ENCODE measurements around the gene CDC42EP4.

The CDC42EP4 gene

GRCh38 chr17:73317513-73318426, 6.0 kb upstream of the CDC42EP4 start:
- no peak for TF ChIP-seq ZFX (IDR thresholded peaks at IDR 0.05)
- no peak overlapping the region for H3K27ac ChIP-seq

DNA sequence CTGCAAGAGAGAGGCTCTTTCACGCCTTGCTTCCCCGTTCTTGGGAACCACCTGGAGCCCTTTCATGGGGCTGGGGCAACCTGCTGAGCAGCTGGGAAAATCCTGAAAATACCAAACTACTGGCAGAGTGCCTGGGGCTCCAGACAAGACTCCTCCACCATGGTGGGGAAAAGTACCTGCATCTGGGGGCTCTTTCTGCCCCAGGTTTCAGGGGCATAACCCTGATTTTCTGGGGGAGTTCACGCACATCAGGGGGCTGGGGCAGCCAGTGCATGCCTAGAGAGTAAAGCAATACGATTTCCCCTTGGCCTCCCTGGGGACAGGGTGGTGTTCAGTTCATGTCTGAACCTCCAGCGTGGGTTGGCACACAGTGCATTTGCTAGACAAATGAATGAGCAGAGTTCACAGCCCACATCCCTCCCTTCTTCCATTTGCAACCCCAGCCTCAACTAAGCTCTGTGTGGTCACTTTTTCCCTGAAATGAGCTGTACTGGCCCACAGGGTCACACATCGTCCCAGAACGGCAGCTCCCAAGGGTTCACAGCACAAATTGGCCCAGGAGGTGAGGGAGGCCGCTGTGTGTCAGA, 5.2 kb upstream of the CDC42EP4 start:
- H3K27ac ChIP-seq = no peak overlapping the region
- TF ChIP-seq ZFX (IDR thresholded peaks at IDR 0.05) = no peak
- TF ChIP-seq, protein P1, sequence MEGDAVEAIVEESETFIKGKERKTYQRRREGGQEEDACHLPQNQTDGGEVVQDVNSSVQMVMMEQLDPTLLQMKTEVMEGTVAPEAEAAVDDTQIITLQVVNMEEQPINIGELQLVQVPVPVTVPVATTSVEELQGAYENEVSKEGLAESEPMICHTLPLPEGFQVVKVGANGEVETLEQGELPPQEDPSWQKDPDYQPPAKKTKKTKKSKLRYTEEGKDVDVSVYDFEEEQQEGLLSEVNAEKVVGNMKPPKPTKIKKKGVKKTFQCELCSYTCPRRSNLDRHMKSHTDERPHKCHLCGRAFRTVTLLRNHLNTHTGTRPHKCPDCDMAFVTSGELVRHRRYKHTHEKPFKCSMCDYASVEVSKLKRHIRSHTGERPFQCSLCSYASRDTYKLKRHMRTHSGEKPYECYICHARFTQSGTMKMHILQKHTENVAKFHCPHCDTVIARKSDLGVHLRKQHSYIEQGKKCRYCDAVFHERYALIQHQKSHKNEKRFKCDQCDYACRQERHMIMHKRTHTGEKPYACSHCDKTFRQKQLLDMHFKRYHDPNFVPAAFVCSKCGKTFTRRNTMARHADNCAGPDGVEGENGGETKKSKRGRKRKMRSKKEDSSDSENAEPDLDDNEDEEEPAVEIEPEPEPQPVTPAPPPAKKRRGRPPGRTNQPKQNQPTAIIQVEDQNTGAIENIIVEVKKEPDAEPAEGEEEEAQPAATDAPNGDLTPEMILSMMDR (conservative IDR thresholded peaks at IDR 0.05) = no peak

DNA sequence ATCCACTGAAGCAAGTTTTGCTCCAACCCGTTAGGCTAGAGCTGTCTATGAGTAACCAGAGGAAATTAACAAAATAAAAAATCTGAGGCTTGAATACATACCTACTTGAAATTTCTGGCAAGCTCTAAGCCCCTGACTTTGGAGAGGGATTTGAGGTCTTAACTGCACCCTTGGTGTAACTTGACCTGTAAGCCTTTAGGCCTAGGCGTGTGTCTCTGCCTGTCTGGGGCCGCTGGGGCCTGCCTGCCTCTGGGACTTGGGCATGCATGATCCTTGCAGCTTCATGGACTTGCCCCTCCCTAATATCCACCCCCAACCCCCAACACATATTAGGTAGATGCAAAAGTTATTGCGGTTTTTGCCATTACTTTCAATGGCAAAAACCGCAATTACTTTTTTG, 3.7 kb upstream of the CDC42EP4 start:
- TF ChIP-seq ZFX (IDR thresholded peaks at IDR 0.05) = no peak
- TF ChIP-seq, protein P1 (conservative IDR thresholded peaks at IDR 0.05) = no peak

GRCh38 chr17:73313526-73314127, 1.8 kb upstream of the CDC42EP4 start:
- TF ChIP-seq ZFX (IDR thresholded peaks at IDR 0.05) = no peak
- TF ChIP-seq, protein P1 (conservative IDR thresholded peaks at IDR 0.05) = no peak
- no peak overlapping the region for H3K27ac ChIP-seq

More for the DNA sequence above, 3.7 kb upstream of the CDC42EP4 start:
- no peak overlapping the region for H3K27ac ChIP-seq

DNA sequence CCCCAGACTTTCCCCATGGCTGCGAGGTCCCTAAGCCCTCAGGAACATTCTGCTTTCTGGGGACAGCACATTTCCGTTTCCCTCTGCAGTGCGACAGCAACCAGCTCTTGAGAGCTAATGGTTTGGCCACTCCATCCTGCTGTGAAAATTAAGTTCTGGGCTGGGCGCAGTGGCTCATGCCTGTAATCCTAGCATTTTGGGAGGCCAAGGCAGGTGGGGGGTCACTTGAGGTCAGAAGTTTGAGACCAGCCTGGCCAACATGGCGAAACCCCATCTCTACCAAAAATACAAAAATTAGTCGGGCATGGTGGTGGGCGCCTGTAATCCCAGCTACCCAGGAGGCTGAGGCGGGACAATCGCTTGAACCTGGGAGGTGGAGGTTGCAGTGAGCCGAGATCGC, 1.1 kb upstream of the CDC42EP4 start:
- H3K27ac ChIP-seq = peak overlapping the region; percentile 99

DNA sequence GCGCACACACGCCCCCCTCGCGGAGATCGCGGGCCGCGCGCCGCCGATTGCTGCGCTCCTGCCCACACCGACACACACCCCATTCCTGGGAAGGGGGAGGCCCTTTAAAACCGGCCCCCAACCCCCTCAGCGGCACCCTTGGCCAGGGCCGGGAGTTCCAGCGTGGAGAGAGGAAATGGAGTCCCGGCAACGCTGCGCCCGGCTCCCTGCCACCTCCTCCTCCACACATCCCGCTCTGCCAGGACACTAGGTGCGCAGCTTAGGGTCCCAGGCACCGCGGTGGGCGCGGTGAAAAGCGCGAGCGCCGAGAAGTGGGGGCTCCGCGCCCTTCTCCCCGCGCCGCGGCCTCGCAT, 397 bp downstream of the CDC42EP4 start:
- H3K27ac ChIP-seq = peak overlapping the region; percentile 99
- TF ChIP-seq, protein P1 (conservative IDR thresholded peaks at IDR 0.05) = no peak
- TF ChIP-seq ZFX (IDR thresholded peaks at IDR 0.05) = no peak

DNA sequence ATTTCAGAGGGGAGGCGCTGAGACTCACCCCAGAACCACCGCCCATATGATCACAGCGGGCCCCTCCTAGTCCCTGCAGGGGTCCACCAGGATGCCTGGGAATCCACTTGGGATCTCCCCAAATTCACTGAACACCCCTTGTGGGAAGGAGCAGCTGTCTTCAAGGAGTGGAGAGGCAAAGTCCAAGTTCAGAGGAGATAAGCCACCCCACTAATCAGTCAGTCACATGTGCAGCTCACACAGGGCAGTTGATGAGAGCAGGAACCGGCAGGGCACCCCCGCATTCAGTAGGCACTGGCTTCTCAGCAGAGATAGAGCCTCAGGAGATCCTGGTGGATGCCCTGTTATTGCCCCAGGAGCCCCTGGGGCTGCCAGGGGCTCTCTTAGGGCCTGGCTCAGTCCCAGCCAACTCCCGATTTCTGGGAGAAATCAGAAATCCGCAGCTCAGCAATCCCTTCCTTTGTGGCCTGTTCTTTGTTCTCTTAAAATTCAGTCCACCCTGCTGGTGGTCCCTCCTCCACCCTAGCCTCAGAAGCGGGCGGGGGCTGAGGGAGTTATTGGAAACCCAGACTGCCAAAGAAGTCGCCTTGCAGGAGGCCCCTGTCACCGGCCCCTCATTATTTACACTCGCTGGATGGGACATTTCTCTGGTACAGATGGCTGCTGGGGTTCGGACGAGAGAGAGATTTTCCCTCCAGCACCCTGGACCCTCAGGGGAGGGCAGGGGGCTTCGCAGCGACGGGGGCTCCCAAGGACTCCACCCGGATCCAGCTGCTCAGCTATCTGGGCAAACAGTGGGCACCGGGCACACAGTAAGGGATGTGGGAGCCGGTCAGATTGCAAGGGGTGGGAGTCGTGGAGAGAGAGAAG, 1.8 kb downstream of the CDC42EP4 start:
- peak overlapping the region; percentile 99 for H3K27ac ChIP-seq

GRCh38 chr17:73308959-73309358, 2.8 kb downstream of the CDC42EP4 start:
- H3K27ac ChIP-seq = peak overlapping the region; percentile 99

More for the DNA sequence above, 1.8 kb downstream of the CDC42EP4 start:
- TF ChIP-seq ZFX (IDR thresholded peaks at IDR 0.05) = no peak
- TF ChIP-seq, protein P1 (conservative IDR thresholded peaks at IDR 0.05) = no peak
